Measurements from ENCODE around the gene DDX21. TPM values are rescaled to one million over a fixed set of nuclear protein-coding genes. Genes with fewer than 3 reads are reported as not detected.
"Not testable (repeated sequence)": the region's sequence is repeated elsewhere in the genome, so short reads cannot be mapped to it uniquely, and the experiment has no call there.

The DDX21 gene
- polyA plus RNA-seq, 1 experiment: 21.9 TPM

GRCh38 chr10:69009360-69009759 lies 53.4 kb downstream of the DDX21 start:
- no peak overlapping the region for H3K4me3 ChIP-seq (ENCODE audit: low read depth, low read length)
- no peak for TF ChIP-seq CTCF (IDR thresholded peaks at IDR 0.05; ENCODE audit: insufficient read depth, low read depth, low read length)
- DNase-seq (ENCODE audit: low read depth): no peak
- CTCF ChIA-PET: interaction anchor here (0.7 to 4.0 kb wide), 3 partner anchors 56 to 193 kb away, joined by 3 to 26 read pairs (median 3); no protein-coding TSS in a partner anchor
- no peaks in the 10 kb centered on the region for H3K27me3 ChIP-seq (ENCODE audit: control insufficient read depth, insufficient read depth, low read length)
- H3K36me3 ChIP-seq (ENCODE audit: control insufficient read depth, insufficient read depth, low read length): peaks cover 4% of the 10 kb centered on the region
- POLR2A ChIA-PET: no interaction called here

GRCh38 chr10:69010151-69010640 lies 54.2 kb downstream of the DDX21 start:
- POLR2A ChIA-PET: no interaction called here

GRCh38 chr10:69012778-69013177 lies 56.8 kb downstream of the DDX21 start:
- POLR2A ChIA-PET; H3K27me3 ChIP-seq (ENCODE audit: control insufficient read depth, insufficient read depth, low read length); DNase-seq (ENCODE audit: low read depth); H3K4me3 ChIP-seq (ENCODE audit: low read depth, low read length); CTCF ChIA-PET; H3K36me3 ChIP-seq (ENCODE audit: control insufficient read depth, insufficient read depth, low read length): not testable (repeated sequence)

More at GRCh38 chr10:69010151-69010640, 54.2 kb downstream of the DDX21 start:
- TF ChIP-seq CTCF (IDR thresholded peaks at IDR 0.05; ENCODE audit: insufficient read depth, low read depth, low read length): no peak
- Histone ChIP-seq H3K27me3 (ENCODE audit: control insufficient read depth, insufficient read depth, low read length) (no peaks in the 10 kb centered on the region), H3K36me3 (ENCODE audit: control insufficient read depth, insufficient read depth, low read length) (peaks cover 4% of the 10 kb centered on the region), H3K4me3 (ENCODE audit: low read depth, low read length) (no peak overlapping the region)
- CTCF ChIA-PET: interaction anchor here (0.7 to 4.0 kb wide), 2 partner anchors 83 to 192 kb away, joined by 3 to 26 read pairs; no protein-coding TSS in a partner anchor
- DNase-seq (ENCODE audit: low read depth): no peak

- POLR2A ChIA-PET: no interaction called here
- Histone ChIP-seq H3K4me3 (ENCODE audit: low read depth, low read length) (no peak overlapping the region), H3K36me3 (ENCODE audit: control insufficient read depth, insufficient read depth, low read length) (peaks cover 6% of the 10 kb centered on the region), H3K27me3 (ENCODE audit: control insufficient read depth, insufficient read depth, low read length) (no peaks in the 10 kb centered on the region)
- TF ChIP-seq CTCF (IDR thresholded peaks at IDR 0.05; ENCODE audit: insufficient read depth, low read depth, low read length): no peak
- DNase-seq (ENCODE audit: low read depth): no peak
- CTCF ChIA-PET: interaction anchor here (0.6 to 2.8 kb wide), 4 partner anchors 9 to 391 kb away, joined by 3 to 12 read pairs (median 4); no protein-coding TSS in a partner anchor
Observed at GRCh38 chr10:69014171-69014570, 58.2 kb downstream of the DDX21 start.

- H3K27me3 ChIP-seq (ENCODE audit: control insufficient read depth, insufficient read depth, low read length): no peaks in the 10 kb centered on the region
- CTCF ChIA-PET: interaction anchor here (0.6 to 1.6 kb wide), 2 partner anchors 14 to 74 kb away, joined by 3 to 4 read pairs; no protein-coding TSS in a partner anchor
Observed at GRCh38 chr10:69018613-69019012, 62.6 kb downstream of the DDX21 start.

More at GRCh38 chr10:69018613-69019012, 62.6 kb downstream of the DDX21 start:
- H3K36me3 ChIP-seq (ENCODE audit: control insufficient read depth, insufficient read depth, low read length): peaks cover 4% of the 10 kb centered on the region; the same call in 1 of the 2 replicates
- POLR2A ChIA-PET: no interaction called here
- DNase-seq (ENCODE audit: low read depth): no peak
- H3K4me3 ChIP-seq (ENCODE audit: low read depth, low read length): no peak overlapping the region
- TF ChIP-seq CTCF (IDR thresholded peaks at IDR 0.05; ENCODE audit: insufficient read depth, low read depth, low read length): no peak
